Measurements from ENCODE around the gene C1GALT1.
"Not testable (repeated sequence)": the region's sequence is repeated elsewhere in the genome, so short reads cannot be mapped to it uniquely, and the experiment has no call there.

The C1GALT1 gene

GRCh38 chr7:7231865-7232264, 49.5 kb downstream of the C1GALT1 start:
- no peak overlapping the region for H3K27ac ChIP-seq (ENCODE audit: low read depth, low read length)
- no peaks in the 10 kb centered on the region for H3K4me1 ChIP-seq (ENCODE audit: control insufficient read depth, insufficient read depth, low read length)
- no peak overlapping the region for H3K9ac ChIP-seq (ENCODE audit: low read length)
- no peaks in the 10 kb centered on the region for H3K36me3 ChIP-seq (ENCODE audit: control insufficient read depth, insufficient read depth, low read length)
- no peaks in the 10 kb centered on the region for H3K27me3 ChIP-seq (ENCODE audit: control insufficient read depth, insufficient read depth, low read length)
- no peak overlapping the region for H3K4me3 ChIP-seq (ENCODE audit: low read length)

GRCh38 chr7:7235347-7235746, 53.0 kb downstream of the C1GALT1 start:
- H3K27me3 ChIP-seq (ENCODE audit: control insufficient read depth, insufficient read depth, low read length) = no peaks in the 10 kb centered on the region
- H3K4me3 ChIP-seq (ENCODE audit: low read length) = no peak overlapping the region
- H3K9ac ChIP-seq (ENCODE audit: low read length) = no peak overlapping the region
- no peaks in the 10 kb centered on the region for H3K36me3 ChIP-seq (ENCODE audit: control insufficient read depth, insufficient read depth, low read length)
- no peak overlapping the region for H3K27ac ChIP-seq (ENCODE audit: low read depth, low read length)
- H3K4me1 ChIP-seq (ENCODE audit: control insufficient read depth, insufficient read depth, low read length) = no peaks in the 10 kb centered on the region

GRCh38 chr7:7236041-7236440, 53.7 kb downstream of the C1GALT1 start:
- no peaks in the 10 kb centered on the region for H3K4me1 ChIP-seq (ENCODE audit: control insufficient read depth, insufficient read depth, low read length)
- H3K27ac ChIP-seq (ENCODE audit: low read depth, low read length) = no peak overlapping the region

GRCh38 chr7:7237201-7237977, 55.0 kb downstream of the C1GALT1 start:
- H3K9ac ChIP-seq (ENCODE audit: low read length) = no peak overlapping the region
- no peaks in the 10 kb centered on the region for H3K4me1 ChIP-seq (ENCODE audit: control insufficient read depth, insufficient read depth, low read length)
- no peak overlapping the region for H3K27ac ChIP-seq (ENCODE audit: low read depth, low read length)
- H3K4me3 ChIP-seq (ENCODE audit: low read length) = no peak overlapping the region
- H3K36me3 ChIP-seq (ENCODE audit: control insufficient read depth, insufficient read depth, low read length) = no peaks in the 10 kb centered on the region
- H3K27me3 ChIP-seq (ENCODE audit: control insufficient read depth, insufficient read depth, low read length) = no peaks in the 10 kb centered on the region

More at GRCh38 chr7:7236041-7236440, 53.7 kb downstream of the C1GALT1 start:
- H3K27me3 ChIP-seq (ENCODE audit: control insufficient read depth, insufficient read depth, low read length) = no peaks in the 10 kb centered on the region
- no peak overlapping the region for H3K9ac ChIP-seq (ENCODE audit: low read length)
- no peak overlapping the region for H3K4me3 ChIP-seq (ENCODE audit: low read length)
- no peaks in the 10 kb centered on the region for H3K36me3 ChIP-seq (ENCODE audit: control insufficient read depth, insufficient read depth, low read length)

GRCh38 chr7:7237978-7238267, 55.6 kb downstream of the C1GALT1 start:
- H3K4me1 ChIP-seq (ENCODE audit: control insufficient read depth, insufficient read depth, low read length) = no peaks in the 10 kb centered on the region
- no peaks in the 10 kb centered on the region for H3K36me3 ChIP-seq (ENCODE audit: control insufficient read depth, insufficient read depth, low read length)
- H3K9ac ChIP-seq (ENCODE audit: low read length) = no peak overlapping the region
- no peaks in the 10 kb centered on the region for H3K27me3 ChIP-seq (ENCODE audit: control insufficient read depth, insufficient read depth, low read length)
- H3K4me3 ChIP-seq (ENCODE audit: low read length) = no peak overlapping the region
- H3K27ac ChIP-seq (ENCODE audit: low read depth, low read length) = no peak overlapping the region

GRCh38 chr7:7239346-7239745, 57.0 kb downstream of the C1GALT1 start:
- Histone ChIP-seq H3K36me3 (ENCODE audit: control insufficient read depth, insufficient read depth, low read length) (no peaks in the 10 kb centered on the region), H3K27ac (ENCODE audit: low read depth, low read length) (no peak overlapping the region), H3K4me1 (ENCODE audit: control insufficient read depth, insufficient read depth, low read length) (no peaks in the 10 kb centered on the region), H3K9ac (ENCODE audit: low read length) (no peak overlapping the region), H3K27me3 (ENCODE audit: control insufficient read depth, insufficient read depth, low read length) (no peaks in the 10 kb centered on the region), H3K4me3 (ENCODE audit: low read length) (no peak overlapping the region)

GRCh38 chr7:7242899-7243298, 60.6 kb downstream of the C1GALT1 start:
- no peak overlapping the region for H3K4me3 ChIP-seq (ENCODE audit: low read length)
- no peak overlapping the region for H3K27ac ChIP-seq (ENCODE audit: low read depth, low read length)
- H3K9ac ChIP-seq (ENCODE audit: low read length) = no peak overlapping the region
- H3K27me3 ChIP-seq (ENCODE audit: control insufficient read depth, insufficient read depth, low read length) = no peaks in the 10 kb centered on the region
- H3K4me1 ChIP-seq (ENCODE audit: control insufficient read depth, insufficient read depth, low read length) = no peaks in the 10 kb centered on the region
- no peaks in the 10 kb centered on the region for H3K36me3 ChIP-seq (ENCODE audit: control insufficient read depth, insufficient read depth, low read length)

- not testable (repeated sequence) for H3K36me3 ChIP-seq (ENCODE audit: control insufficient read depth, insufficient read depth, low read length); H3K27me3 ChIP-seq (ENCODE audit: control insufficient read depth, insufficient read depth, low read length); H3K27ac ChIP-seq (ENCODE audit: low read depth, low read length); H3K4me1 ChIP-seq (ENCODE audit: control insufficient read depth, insufficient read depth, low read length); H3K4me3 ChIP-seq (ENCODE audit: low read length); H3K9ac ChIP-seq (ENCODE audit: low read length)
Observed at GRCh38 chr7:7245233-7245632, 62.9 kb downstream of the C1GALT1 start.

- H3K27ac ChIP-seq (ENCODE audit: low read depth, low read length) = no peak overlapping the region
- H3K36me3 ChIP-seq (ENCODE audit: control insufficient read depth, insufficient read depth, low read length) = no peaks in the 10 kb centered on the region
- no peak overlapping the region for H3K9ac ChIP-seq (ENCODE audit: low read length)
- H3K4me1 ChIP-seq (ENCODE audit: control insufficient read depth, insufficient read depth, low read length) = no peaks in the 10 kb centered on the region
- H3K27me3 ChIP-seq (ENCODE audit: control insufficient read depth, insufficient read depth, low read length) = no peaks in the 10 kb centered on the region
- no peak overlapping the region for H3K4me3 ChIP-seq (ENCODE audit: low read length)
Observed at GRCh38 chr7:7246223-7246622, 63.9 kb downstream of the C1GALT1 start.

GRCh38 chr7:7247658-7248057, 65.3 kb downstream of the C1GALT1 start:
- H3K27me3 ChIP-seq (ENCODE audit: control insufficient read depth, insufficient read depth, low read length) = no peaks in the 10 kb centered on the region
- H3K4me3 ChIP-seq (ENCODE audit: low read length) = no peak overlapping the region
- H3K4me1 ChIP-seq (ENCODE audit: control insufficient read depth, insufficient read depth, low read length) = no peaks in the 10 kb centered on the region
- H3K36me3 ChIP-seq (ENCODE audit: control insufficient read depth, insufficient read depth, low read length) = peaks cover 2% of the 10 kb centered on the region
- H3K9ac ChIP-seq (ENCODE audit: low read length) = no peak overlapping the region
- H3K27ac ChIP-seq (ENCODE audit: low read depth, low read length) = no peak overlapping the region

GRCh38 chr7:7249814-7250213, 67.5 kb downstream of the C1GALT1 start:
- H3K27me3 ChIP-seq (ENCODE audit: control insufficient read depth, insufficient read depth, low read length) = no peaks in the 10 kb centered on the region
- no peak overlapping the region for H3K27ac ChIP-seq (ENCODE audit: low read depth, low read length)
- H3K4me3 ChIP-seq (ENCODE audit: low read length) = no peak overlapping the region
- no peaks in the 10 kb centered on the region for H3K4me1 ChIP-seq (ENCODE audit: control insufficient read depth, insufficient read depth, low read length)
- H3K36me3 ChIP-seq (ENCODE audit: control insufficient read depth, insufficient read depth, low read length) = peaks cover 2% of the 10 kb centered on the region
- no peak overlapping the region for H3K9ac ChIP-seq (ENCODE audit: low read length)

GRCh38 chr7:7251742-7252141, 69.4 kb downstream of the C1GALT1 start:
- no peaks in the 10 kb centered on the region for H3K27me3 ChIP-seq (ENCODE audit: control insufficient read depth, insufficient read depth, low read length)
- no peak overlapping the region for H3K9ac ChIP-seq (ENCODE audit: low read length)
- no peaks in the 10 kb centered on the region for H3K4me1 ChIP-seq (ENCODE audit: control insufficient read depth, insufficient read depth, low read length)
- H3K4me3 ChIP-seq (ENCODE audit: low read length) = no peak overlapping the region
- H3K27ac ChIP-seq (ENCODE audit: low read depth, low read length) = no peak overlapping the region
- H3K36me3 ChIP-seq (ENCODE audit: control insufficient read depth, insufficient read depth, low read length) = peaks cover 2% of the 10 kb centered on the region

- Histone ChIP-seq H3K4me3 (ENCODE audit: low read length) (no peak overlapping the region), H3K9ac (ENCODE audit: low read length) (no peak overlapping the region), H3K36me3 (ENCODE audit: control insufficient read depth, insufficient read depth, low read length) (peaks cover 2% of the 10 kb centered on the region), H3K27ac (ENCODE audit: low read depth, low read length) (no peak overlapping the region), H3K4me1 (ENCODE audit: control insufficient read depth, insufficient read depth, low read length) (no peaks in the 10 kb centered on the region), H3K27me3 (ENCODE audit: control insufficient read depth, insufficient read depth, low read length) (no peaks in the 10 kb centered on the region)
Observed at GRCh38 chr7:7254319-7254718, 72.0 kb downstream of the C1GALT1 start.

Data from rectal smooth muscle tissue (tissue), 1 donor.